HG02642 (cell line): ENCODE data around the gene TAF4.
"Not testable (repeated sequence)": the region's sequence is repeated elsewhere in the genome, so short reads cannot be mapped to it uniquely, and the experiment has no call there.

ENCODE experiments used
- ATAC-seq: cut with Tn5 transposase; IDR thresholded peaks from one replicate; pipeline ENCODE4 v1.9.1; 2021; ENCODE audit warnings: mild to moderate bottlenecking; ENCODE audit not compliant: unreplicated experiment, poor library complexity

The TAF4 gene

GRCh38 chr20:61983965-61984364 is 81.7 kb downstream of the TAF4 start:
- ATAC-seq: no peak

- no peak for ATAC-seq
These were observed 82.7 kb downstream of the TAF4 start for GRCh38 chr20:61982951-61983315.

- no peak for ATAC-seq
These were observed 83.3 kb downstream of the TAF4 start for GRCh38 chr20:61982191-61982950.

- not testable (repeated sequence) for ATAC-seq
These were observed 84.0 kb downstream of the TAF4 start for GRCh38 chr20:61981691-61982090.

- ATAC-seq: no peak
These were observed 84.8 kb downstream of the TAF4 start for GRCh38 chr20:61980647-61981583.

- no peak for ATAC-seq
These were observed 85.7 kb downstream of the TAF4 start for GRCh38 chr20:61979701-61980635.

- ATAC-seq: no peak
These were observed 86.6 kb downstream of the TAF4 start for GRCh38 chr20:61979090-61979489.

GRCh38 chr20:61978491-61978890 is 87.2 kb downstream of the TAF4 start:
- ATAC-seq: no peak

GRCh38 chr20:61977419-61977786 is 88.3 kb downstream of the TAF4 start:
- ATAC-seq: no peak

- ATAC-seq: no peak
These were observed 88.8 kb downstream of the TAF4 start for GRCh38 chr20:61976644-61977418.

- ATAC-seq: no peak
These were observed 89.4 kb downstream of the TAF4 start for GRCh38 chr20:61976263-61976643.

- no peak for ATAC-seq
These were observed 90.1 kb downstream of the TAF4 start for GRCh38 chr20:61975407-61976129.

GRCh38 chr20:61974357-61974665 is 91.4 kb downstream of the TAF4 start:
- ATAC-seq: no peak

- ATAC-seq: no peak
These were observed 91.9 kb downstream of the TAF4 start for GRCh38 chr20:61973515-61974356.

GRCh38 chr20:61972636-61973508 is 92.8 kb downstream of the TAF4 start:
- ATAC-seq: no peak

- not testable (repeated sequence) for ATAC-seq
These were observed 94.1 kb downstream of the TAF4 start for GRCh38 chr20:61971595-61971994.

- no peak for ATAC-seq
These were observed 95.3 kb downstream of the TAF4 start for GRCh38 chr20:61970357-61970756.
